GM21825 (cell line): ENCODE data around the gene SLC66A3.

Experiments used
- ATAC-seq: cut with Tn5 transposase; IDR thresholded peaks from one replicate; pipeline ENCODE4 v1.9.1; 2021; ENCODE audit warnings: mild to moderate bottlenecking, moderate library complexity; ENCODE audit not compliant: unreplicated experiment

Gene SLC66A3

DNA sequence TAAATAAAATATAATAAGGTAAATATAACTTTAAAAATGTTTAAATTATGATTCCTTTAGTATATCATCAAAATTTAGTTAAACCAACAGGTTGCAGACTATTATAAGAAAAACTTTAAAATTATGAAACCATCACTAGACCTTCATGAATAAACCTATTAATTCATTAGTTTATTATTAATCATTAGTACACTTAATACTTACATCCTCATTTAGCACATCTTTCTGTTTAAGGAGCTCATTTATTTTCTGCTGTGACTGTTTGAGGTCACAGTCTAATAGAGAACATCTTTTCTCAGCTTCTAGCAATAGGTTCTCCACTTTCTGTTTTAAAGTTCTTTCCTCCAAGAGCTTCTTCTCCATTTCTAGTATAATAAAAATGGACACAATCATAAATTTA is 52.8 kb downstream of the SLC66A3 start:
- no peak for ATAC-seq

DNA sequence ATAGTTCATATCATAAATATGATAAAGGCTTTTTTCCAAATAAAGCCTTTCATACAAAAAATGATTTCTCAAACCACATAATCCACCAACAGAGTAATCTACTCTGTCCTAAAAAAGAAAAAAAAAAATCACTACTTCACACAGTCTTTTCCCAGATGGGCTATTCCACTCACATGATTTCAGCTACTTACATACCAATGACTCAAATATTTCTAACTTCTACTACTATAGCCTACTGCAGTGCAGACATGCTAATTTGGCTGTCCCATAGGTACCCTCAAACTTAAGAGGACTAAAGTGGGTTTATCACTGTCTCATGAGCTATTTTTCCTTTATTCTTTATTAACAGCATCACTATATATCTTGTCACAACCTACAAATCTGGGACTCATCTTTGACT is 57.4 kb downstream of the SLC66A3 start:
- no peak for ATAC-seq

DNA sequence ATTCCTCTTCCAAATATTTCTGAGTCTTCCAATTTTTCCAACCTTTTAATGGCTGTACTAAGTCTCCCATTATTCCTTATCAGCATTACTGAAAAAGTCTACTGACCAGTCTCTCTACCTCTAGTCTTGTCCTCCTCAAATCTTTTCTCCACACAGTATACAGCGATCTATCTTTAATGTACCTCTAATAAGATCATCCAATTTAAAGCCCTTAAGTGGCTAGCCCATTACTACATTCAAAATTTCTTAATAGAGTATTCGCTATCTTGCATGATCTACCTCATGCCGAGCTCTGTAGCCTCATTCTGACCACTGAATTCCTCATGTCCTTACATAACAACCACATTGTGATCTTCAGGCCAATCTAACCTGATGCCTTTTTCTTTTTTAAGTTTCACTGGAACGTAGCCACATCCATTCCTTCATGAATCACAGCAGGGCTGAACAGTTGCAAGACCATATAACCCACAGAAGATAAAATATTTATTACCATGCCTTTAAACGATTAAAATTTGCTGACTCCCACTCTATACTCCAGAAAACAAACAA is 57.9 kb downstream of the SLC66A3 start:
- no peak for ATAC-seq

DNA sequence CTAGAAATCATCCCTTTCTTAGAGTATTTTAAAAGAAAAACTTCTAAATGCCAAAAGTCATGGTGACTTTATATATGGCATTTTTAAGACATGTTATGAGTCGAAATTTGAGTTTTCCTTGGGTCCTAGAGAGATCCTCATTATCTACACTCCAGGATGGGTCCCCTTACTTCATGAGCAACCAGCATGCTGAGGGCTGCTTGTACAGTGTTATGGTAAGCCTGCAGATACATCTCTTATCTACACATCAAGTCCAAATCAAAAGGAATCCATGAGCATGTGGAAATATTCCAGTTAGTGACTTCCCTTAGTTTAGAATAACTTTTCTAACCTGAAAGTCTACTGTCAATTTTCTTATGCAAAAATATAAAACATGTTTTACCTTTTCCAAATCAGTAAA is 58.7 kb downstream of the SLC66A3 start:
- ATAC-seq, result no peak

DNA sequence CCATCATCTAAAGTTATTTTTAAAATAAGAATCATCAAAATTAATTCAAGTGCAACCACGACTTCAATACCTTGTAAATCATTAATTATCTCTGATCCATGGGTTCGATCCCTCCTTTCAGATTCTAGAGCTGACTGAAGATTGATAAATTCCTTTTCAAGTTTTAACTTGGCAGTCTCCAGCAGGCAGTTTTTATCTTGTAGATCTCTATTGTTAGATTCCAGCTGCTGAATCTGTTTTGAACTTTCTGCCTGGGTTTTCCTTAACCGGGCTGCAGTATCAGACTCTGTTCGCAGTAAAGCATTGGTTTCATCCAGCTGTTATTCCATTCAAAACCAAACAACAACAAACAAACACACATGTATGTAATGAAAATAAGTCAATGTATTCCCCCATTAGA is 59.5 kb downstream of the SLC66A3 start:
- ATAC-seq, result no peak

DNA sequence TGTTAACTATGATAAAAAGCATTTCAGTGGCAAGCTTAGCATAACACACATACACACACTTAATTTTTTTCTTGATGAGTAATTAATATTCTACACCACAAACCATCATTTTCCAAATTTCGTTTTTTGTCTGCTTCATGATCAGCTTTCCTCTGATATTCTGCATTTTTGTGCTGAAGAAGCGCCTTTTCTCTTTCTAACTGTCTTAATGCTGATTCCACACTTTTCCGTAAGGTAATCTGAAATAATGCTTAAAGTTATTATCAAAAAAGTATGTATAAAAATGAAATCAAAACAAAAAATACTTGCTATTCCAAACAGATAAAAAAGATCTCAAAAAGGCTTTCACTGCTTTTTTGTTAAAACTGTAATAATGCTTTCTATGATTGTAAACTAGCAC is 60.1 kb downstream of the SLC66A3 start:
- no peak for ATAC-seq

DNA sequence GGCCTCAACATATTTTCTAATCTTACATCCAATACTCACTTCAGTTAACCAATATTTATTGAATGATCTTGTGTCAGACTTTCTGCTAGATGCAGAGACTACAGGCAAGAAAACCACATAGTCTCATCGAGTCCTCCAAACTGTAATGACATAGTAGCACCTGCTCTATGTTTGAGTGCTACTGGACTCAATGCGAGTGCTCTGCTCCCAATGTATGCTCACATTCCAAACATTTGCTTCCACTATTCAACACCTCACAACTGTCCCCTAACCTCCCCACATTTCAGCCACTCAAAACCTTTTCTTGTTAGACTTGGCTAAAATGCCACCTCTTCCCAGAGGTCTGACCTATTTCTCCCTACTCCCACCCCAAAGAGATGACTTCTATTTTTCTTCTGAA is 65.2 kb downstream of the SLC66A3 start:
- ATAC-seq, result no peak

DNA sequence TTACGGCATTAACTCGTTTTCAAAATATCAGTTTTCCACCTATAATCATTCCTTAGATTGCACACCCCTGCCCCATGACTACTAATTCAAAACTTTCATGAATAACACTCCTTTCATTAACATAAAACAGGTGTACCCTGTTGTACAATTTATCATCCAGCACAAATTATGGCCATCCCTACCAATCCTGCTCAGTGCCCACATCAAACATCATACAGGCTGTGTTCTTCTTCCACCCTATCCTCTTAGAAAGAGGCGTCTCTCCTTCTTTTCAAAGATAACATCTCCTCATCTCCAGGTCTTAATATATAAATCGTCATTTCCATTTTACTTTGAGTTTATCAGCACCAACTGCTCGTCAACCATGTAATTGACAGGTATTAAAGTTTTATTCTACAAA is 67.6 kb downstream of the SLC66A3 start:
- ATAC-seq, result no peak

DNA sequence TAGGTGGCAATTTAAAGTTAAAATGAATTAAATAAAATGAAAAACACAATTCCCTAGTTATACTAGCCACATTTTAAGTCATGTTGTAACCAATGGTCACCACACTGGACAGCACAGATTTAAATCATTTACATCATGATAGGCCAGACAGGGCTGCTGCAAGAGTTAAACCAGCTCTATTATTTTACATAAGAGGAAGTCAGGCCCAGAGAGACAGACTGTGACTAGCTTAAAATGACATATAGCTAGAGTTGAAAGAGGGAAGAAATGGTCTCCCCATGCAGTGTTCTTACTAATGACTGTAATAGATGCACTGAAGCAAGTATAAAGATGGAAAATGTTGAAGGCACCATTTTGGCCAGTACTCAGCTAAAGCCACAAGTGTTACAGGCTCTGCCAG is 69.6 kb downstream of the SLC66A3 start:
- no peak for ATAC-seq

DNA sequence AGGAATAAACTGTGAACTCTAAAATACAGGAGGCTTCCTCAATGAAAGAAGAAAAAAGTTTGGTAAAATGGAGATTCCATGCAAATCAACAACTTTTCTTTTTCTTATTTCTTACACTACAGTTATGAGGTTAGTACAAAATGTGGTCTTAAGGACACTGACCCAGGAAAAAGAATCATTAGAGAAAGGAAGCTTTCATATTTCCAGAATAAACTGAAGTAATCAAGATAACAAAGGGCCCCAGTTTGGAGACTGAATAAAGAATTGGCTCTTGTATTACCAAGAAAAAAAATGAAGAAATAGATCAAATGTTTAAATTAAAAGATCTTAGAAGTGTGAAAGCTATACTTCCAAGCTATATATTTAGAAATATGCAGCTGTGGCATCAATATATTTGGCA is 72.3 kb downstream of the SLC66A3 start:
- no peak for ATAC-seq
